Breast epithelium (tissue), 3 donors: ENCODE measurements around the gene DCD.

ENCODE experiments used
- POLR2AphosphoS5 ChIP-seq, 3 donors: sonication (generic); formaldehyde crosslinking; IDR thresholded peaks; one replicate each; pipeline ENCODE4 v1.6.1; 2017; ENCODE audit warnings: antibody characterized with exemption in 3 of 3
- TF ChIP-seq, protein P1 (sequence below), 3 donors: fragments of 450-650 bp; IDR thresholded peaks; one replicate each; pipeline ENCODE4 v1.5.1; 2016 to 2017; ENCODE audit warnings: antibody characterized with exemption in 3 of 3, mild to moderate bottlenecking in 3 of 3, moderate library complexity in 3 of 3

GRCh38 chr12:54658306-54659264 lies 10.4 kb upstream of the DCD start:
- no peak for TF ChIP-seq POLR2AphosphoS5 (IDR thresholded peaks at IDR 0.05)
- TF ChIP-seq, protein P1, sequence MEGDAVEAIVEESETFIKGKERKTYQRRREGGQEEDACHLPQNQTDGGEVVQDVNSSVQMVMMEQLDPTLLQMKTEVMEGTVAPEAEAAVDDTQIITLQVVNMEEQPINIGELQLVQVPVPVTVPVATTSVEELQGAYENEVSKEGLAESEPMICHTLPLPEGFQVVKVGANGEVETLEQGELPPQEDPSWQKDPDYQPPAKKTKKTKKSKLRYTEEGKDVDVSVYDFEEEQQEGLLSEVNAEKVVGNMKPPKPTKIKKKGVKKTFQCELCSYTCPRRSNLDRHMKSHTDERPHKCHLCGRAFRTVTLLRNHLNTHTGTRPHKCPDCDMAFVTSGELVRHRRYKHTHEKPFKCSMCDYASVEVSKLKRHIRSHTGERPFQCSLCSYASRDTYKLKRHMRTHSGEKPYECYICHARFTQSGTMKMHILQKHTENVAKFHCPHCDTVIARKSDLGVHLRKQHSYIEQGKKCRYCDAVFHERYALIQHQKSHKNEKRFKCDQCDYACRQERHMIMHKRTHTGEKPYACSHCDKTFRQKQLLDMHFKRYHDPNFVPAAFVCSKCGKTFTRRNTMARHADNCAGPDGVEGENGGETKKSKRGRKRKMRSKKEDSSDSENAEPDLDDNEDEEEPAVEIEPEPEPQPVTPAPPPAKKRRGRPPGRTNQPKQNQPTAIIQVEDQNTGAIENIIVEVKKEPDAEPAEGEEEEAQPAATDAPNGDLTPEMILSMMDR (IDR thresholded peaks at IDR 0.05) = peak in 1 of 3 donors; percentile 15
